ENCODE data around the gene INPP5A. TPM values are rescaled to one million over a fixed set of nuclear protein-coding genes. Genes with fewer than 3 reads are reported as not detected.

Gene INPP5A
- total RNA-seq, 1 donor from 2014 or later = 45.2 TPM

GRCh38 chr10:132554991-132555647 is 17.5 kb downstream of the INPP5A start:
- no peak overlapping the region for H3K27ac Mint-ChIP-seq (ENCODE audit: unreplicated experiment)
- H3K4me3 Mint-ChIP-seq (ENCODE audit: unreplicated experiment) = no peak overlapping the region
- no peaks in the 10 kb centered on the region for H3K9me3 Mint-ChIP-seq (ENCODE audit: unreplicated experiment)
- no peak for DNase-seq (ENCODE audit: low spot score)
- no peaks in the 10 kb centered on the region for H3K36me3 Mint-ChIP-seq (ENCODE audit: low read depth, unreplicated experiment)
- no peaks in the 10 kb centered on the region for H3K4me1 Mint-ChIP-seq (ENCODE audit: unreplicated experiment)
- no peaks in the 10 kb centered on the region for H3K27me3 Mint-ChIP-seq (ENCODE audit: unreplicated experiment)
- TF ChIP-seq CTCF (IDR thresholded peaks at IDR 0.05; ENCODE audit: unreplicated experiment) = no peak

- no peaks in the 10 kb centered on the region for H3K4me1 Mint-ChIP-seq (ENCODE audit: unreplicated experiment)
- H3K27me3 Mint-ChIP-seq (ENCODE audit: unreplicated experiment) = no peaks in the 10 kb centered on the region
- no peak overlapping the region for H3K4me3 Mint-ChIP-seq (ENCODE audit: unreplicated experiment)
- no peaks in the 10 kb centered on the region for H3K9me3 Mint-ChIP-seq (ENCODE audit: unreplicated experiment)
- no peak for TF ChIP-seq CTCF (IDR thresholded peaks at IDR 0.05; ENCODE audit: unreplicated experiment)
- no peaks in the 10 kb centered on the region for H3K36me3 Mint-ChIP-seq (ENCODE audit: low read depth, unreplicated experiment)
- H3K27ac Mint-ChIP-seq (ENCODE audit: unreplicated experiment) = no peak overlapping the region
- no peak for DNase-seq (ENCODE audit: low spot score)
These were observed 18.3 kb downstream of the INPP5A start for GRCh38 chr10:132555648-132556575.

GRCh38 chr10:132556994-132557441 is 19.4 kb downstream of the INPP5A start:
- no peaks in the 10 kb centered on the region for H3K36me3 Mint-ChIP-seq (ENCODE audit: low read depth, unreplicated experiment)
- no peak for TF ChIP-seq CTCF (IDR thresholded peaks at IDR 0.05; ENCODE audit: unreplicated experiment)
- H3K4me1 Mint-ChIP-seq (ENCODE audit: unreplicated experiment) = no peaks in the 10 kb centered on the region
- H3K9me3 Mint-ChIP-seq (ENCODE audit: unreplicated experiment) = no peaks in the 10 kb centered on the region
- no peak overlapping the region for H3K27ac Mint-ChIP-seq (ENCODE audit: unreplicated experiment)
- no peak for DNase-seq (ENCODE audit: low spot score)
- peaks cover 4% of the 10 kb centered on the region for H3K27me3 Mint-ChIP-seq (ENCODE audit: unreplicated experiment)
- no peak overlapping the region for H3K4me3 Mint-ChIP-seq (ENCODE audit: unreplicated experiment)

- no peaks in the 10 kb centered on the region for H3K9me3 Mint-ChIP-seq (ENCODE audit: unreplicated experiment)
- no peaks in the 10 kb centered on the region for H3K4me1 Mint-ChIP-seq (ENCODE audit: unreplicated experiment)
- H3K4me3 Mint-ChIP-seq (ENCODE audit: unreplicated experiment) = no peak overlapping the region
These were observed 20.3 kb downstream of the INPP5A start for GRCh38 chr10:132557696-132558515.

More at GRCh38 chr10:132557696-132558515, 20.3 kb downstream of the INPP5A start:
- no peaks in the 10 kb centered on the region for H3K36me3 Mint-ChIP-seq (ENCODE audit: low read depth, unreplicated experiment)
- TF ChIP-seq CTCF (IDR thresholded peaks at IDR 0.05; ENCODE audit: unreplicated experiment) = no peak
- peaks cover 4% of the 10 kb centered on the region for H3K27me3 Mint-ChIP-seq (ENCODE audit: unreplicated experiment)
- no peak overlapping the region for H3K27ac Mint-ChIP-seq (ENCODE audit: unreplicated experiment)
- no peak for DNase-seq (ENCODE audit: low spot score)

Measured in endothelial cell (in vitro differentiated cells).